CD4-positive, alpha-beta T cell (primary cell): ENCODE data around the gene TEPSIN. TPM values are rescaled to one million over a fixed set of nuclear protein-coding genes. Genes with fewer than 3 reads are reported as not detected.

Source experiments
- ATAC-seq: fragments of 200-7000 bp; cut with Tn5 transposase; one replicate; pipeline ENCODE4 v1.10.0; 2022; ENCODE audit warnings: mild to moderate bottlenecking; ENCODE audit not compliant: poor library complexity
- CTCF ChIA-PET: fragments of 350-600 bp; sonication (Branson Sonifier 250); formaldehyde crosslinking; loops from one replicate; lab custom pipeline; 2021; ENCODE audit warnings: antibody characterized with exemption, inconsistent platforms; lab: Charles Lee
- POLR2A ChIA-PET: fragments of 350-600 bp; sonication (Branson Sonifier 250); formaldehyde crosslinking; loops from one replicate; lab custom pipeline; 2021; ENCODE audit warnings: antibody characterized with exemption, inconsistent platforms; lab: Charles Lee
- DNase-seq, 14 experiments: peaks; one replicate each; pipeline ENCODE4 v3.0.0-alpha.2; 2013 to 2020; ENCODE audit warnings: mixed read lengths in 2 of 14
- H3K27ac ChIP-seq, 2 donors: one replicate each; pipeline versions ENCODE4 v1.5.1 to v1.7.0; 2013; ENCODE audit warnings: low read length in 2 of 2, low read depth in 1 of 2, mild to moderate bottlenecking in 1 of 2
- H3K27me3 ChIP-seq, 2 experiments: 1 replicate in 1 of 2; 2 replicates in 1 of 2; pipeline versions ENCODE4 v1.6.1 to v1.7.0; 2013; ENCODE audit warnings: low read length in 2 of 2, control low read depth in 1 of 2, mild to moderate bottlenecking in 1 of 2, moderate library complexity in 1 of 2; ENCODE audit not compliant: insufficient read depth in 2 of 2, control insufficient read depth in 1 of 2
- H3K36me3 ChIP-seq: one replicate; pipeline ENCODE4 v1.6.1; 2013; ENCODE audit warnings: low read length, control low read depth; ENCODE audit not compliant: insufficient read depth
- H3K4me1 ChIP-seq: one replicate; pipeline ENCODE4 v1.6.1; 2013; ENCODE audit warnings: low read length, control low read depth; ENCODE audit not compliant: insufficient read depth
- H3K4me3 ChIP-seq: one replicate; pipeline ENCODE4 v1.5.1; 2013; ENCODE audit warnings: mild to moderate bottlenecking, low read length, moderate library complexity
- H3K9me3 ChIP-seq, 2 experiments: 1 replicate in 1 of 2; 2 replicates in 1 of 2; pipeline versions ENCODE4 v1.6.1 to v1.7.0; 2013; ENCODE audit warnings: low read length in 2 of 2, mild to moderate bottlenecking in 2 of 2, control low read depth in 1 of 2, moderate library complexity in 1 of 2; ENCODE audit not compliant: control insufficient read depth in 1 of 2, insufficient read depth in 1 of 2
- H3K27ac Mint-ChIP-seq: one replicate; pipeline ENCODE4 v1.8.0; 2020; ENCODE audit warnings: mixed read lengths
- H3K27me3 Mint-ChIP-seq: one replicate; pipeline ENCODE4 v1.8.0; 2021; ENCODE audit warnings: mixed read lengths
- H3K36me3 Mint-ChIP-seq: one replicate; pipeline ENCODE4 v1.8.0; 2021; ENCODE audit warnings: low read depth, mixed read lengths
- H3K4me1 Mint-ChIP-seq: one replicate; pipeline ENCODE4 v1.8.0; 2021; ENCODE audit warnings: low read depth, mixed read lengths
- H3K4me3 Mint-ChIP-seq: one replicate; pipeline ENCODE4 v1.8.0; 2020; ENCODE audit warnings: mild to moderate bottlenecking, mixed read lengths
- H3K9me3 Mint-ChIP-seq: one replicate; pipeline ENCODE4 v1.8.0; 2020; ENCODE audit warnings: mixed read lengths
- intact Hi-C, 2 experiments: fragments of 100-400 bp; cut with DNase I in 1 of 2; cut with micrococcal nuclease in 1 of 2; formaldehyde crosslinking; loops; one replicate each; pipeline versions ENCODE4 v1.15.1 to v1.9.0; 2023 to 2025; cut with DNase I, micrococcal nuclease
- total RNA-seq, 174 experiments: library from RNA in 2 of 174; stranded (reverse) in 2 of 174; gene quantifications; one replicate each; pipeline ENCODE4 v1.2.3 and lab custom pipeline; 2021 to 2026
- TF ChIP-seq, protein P1 (sequence below): fragments of 200-600 bp; IDR thresholded peaks from one replicate; pipeline ENCODE4 v1.8.0; 2022; ENCODE audit warnings: antibody characterized with exemption, mild to moderate bottlenecking

The TEPSIN gene
- total RNA-seq, 2 experiments from 2014 or later: 68.2 to 74.4 TPM

DNA sequence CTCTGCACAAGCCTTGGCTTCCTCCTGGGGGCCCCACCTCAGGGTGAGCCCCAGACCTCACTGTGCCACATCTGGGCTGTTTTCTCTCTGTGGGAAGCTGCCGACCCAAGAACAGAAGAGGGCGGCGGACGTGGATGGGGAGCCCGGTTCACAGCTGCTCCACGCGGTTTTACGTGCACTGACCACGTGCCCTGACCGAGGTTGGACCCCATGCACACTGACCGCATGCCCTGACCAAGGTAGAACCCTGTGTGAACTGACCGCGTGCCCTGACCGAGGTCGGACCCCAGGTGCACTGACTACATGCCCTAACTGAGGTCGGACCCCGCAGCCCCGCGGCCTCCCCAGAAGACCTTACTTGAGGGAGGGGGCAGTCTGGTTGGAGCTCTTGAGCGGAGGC, 35.7 kb downstream of the TEPSIN start:
- H3K4me1 ChIP-seq: no peaks in the 10 kb centered on the region
- intact Hi-C loops: no loop called here
- POLR2A ChIA-PET: no interaction called here
- CTCF ChIA-PET: no interaction called here
- H3K36me3 ChIP-seq: peaks cover 2% of the 10 kb centered on the region
- no peaks in the 10 kb centered on the region for H3K9me3 Mint-ChIP-seq
- no peaks in the 10 kb centered on the region for H3K36me3 Mint-ChIP-seq
- no peak for ATAC-seq
- no peak overlapping the region for H3K4me3 Mint-ChIP-seq
- H3K27me3 Mint-ChIP-seq: no peaks in the 10 kb centered on the region
- no peak for DNase-seq
- H3K9me3 ChIP-seq: no peaks in the 10 kb centered on the region
- no peaks in the 10 kb centered on the region for H3K27me3 ChIP-seq
- no peak overlapping the region for H3K27ac ChIP-seq
- no peak overlapping the region for H3K27ac Mint-ChIP-seq
- no peaks in the 10 kb centered on the region for H3K4me1 Mint-ChIP-seq
- H3K4me3 ChIP-seq: no peak overlapping the region
- TF ChIP-seq, protein P1, sequence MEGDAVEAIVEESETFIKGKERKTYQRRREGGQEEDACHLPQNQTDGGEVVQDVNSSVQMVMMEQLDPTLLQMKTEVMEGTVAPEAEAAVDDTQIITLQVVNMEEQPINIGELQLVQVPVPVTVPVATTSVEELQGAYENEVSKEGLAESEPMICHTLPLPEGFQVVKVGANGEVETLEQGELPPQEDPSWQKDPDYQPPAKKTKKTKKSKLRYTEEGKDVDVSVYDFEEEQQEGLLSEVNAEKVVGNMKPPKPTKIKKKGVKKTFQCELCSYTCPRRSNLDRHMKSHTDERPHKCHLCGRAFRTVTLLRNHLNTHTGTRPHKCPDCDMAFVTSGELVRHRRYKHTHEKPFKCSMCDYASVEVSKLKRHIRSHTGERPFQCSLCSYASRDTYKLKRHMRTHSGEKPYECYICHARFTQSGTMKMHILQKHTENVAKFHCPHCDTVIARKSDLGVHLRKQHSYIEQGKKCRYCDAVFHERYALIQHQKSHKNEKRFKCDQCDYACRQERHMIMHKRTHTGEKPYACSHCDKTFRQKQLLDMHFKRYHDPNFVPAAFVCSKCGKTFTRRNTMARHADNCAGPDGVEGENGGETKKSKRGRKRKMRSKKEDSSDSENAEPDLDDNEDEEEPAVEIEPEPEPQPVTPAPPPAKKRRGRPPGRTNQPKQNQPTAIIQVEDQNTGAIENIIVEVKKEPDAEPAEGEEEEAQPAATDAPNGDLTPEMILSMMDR: no peak

DNA sequence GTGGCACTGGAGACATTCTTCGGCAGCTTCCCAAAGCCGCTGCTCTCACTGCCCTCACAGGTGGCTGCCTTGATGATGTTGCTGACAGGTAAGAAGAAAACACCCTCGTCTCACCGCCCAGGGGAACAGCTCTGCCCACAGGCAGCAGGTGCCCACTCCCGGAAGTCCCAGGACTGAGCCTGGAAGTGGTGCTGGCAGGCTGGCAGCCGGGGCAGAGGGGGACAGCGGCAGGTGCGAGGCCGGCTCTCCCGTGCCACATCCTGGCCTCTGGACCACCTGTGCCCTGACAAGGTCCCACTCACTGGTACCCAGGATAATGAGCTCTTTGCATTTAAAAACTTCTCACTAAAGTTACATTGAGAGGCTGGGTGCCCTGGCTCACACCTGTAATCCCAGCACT, 36.5 kb downstream of the TEPSIN start:
- POLR2A ChIA-PET: no interaction called here
- no peak for ATAC-seq
- no peak overlapping the region for H3K4me3 ChIP-seq
- no peaks in the 10 kb centered on the region for H3K27me3 ChIP-seq
- Mint-ChIP-seq H3K4me1 (no peaks in the 10 kb centered on the region), H3K27me3 (no peaks in the 10 kb centered on the region), H3K27ac (no peak overlapping the region), H3K36me3 (no peaks in the 10 kb centered on the region), H3K9me3 (no peaks in the 10 kb centered on the region), H3K4me3 (no peak overlapping the region)
- no peaks in the 10 kb centered on the region for H3K9me3 ChIP-seq
- DNase-seq: no peak
- intact Hi-C loops: no loop called here
- H3K4me1 ChIP-seq: no peaks in the 10 kb centered on the region
- peaks cover 2% of the 10 kb centered on the region for H3K36me3 ChIP-seq
- TF ChIP-seq, protein P1: no peak
- H3K27ac ChIP-seq: no peak overlapping the region
- CTCF ChIA-PET: no interaction called here

DNA sequence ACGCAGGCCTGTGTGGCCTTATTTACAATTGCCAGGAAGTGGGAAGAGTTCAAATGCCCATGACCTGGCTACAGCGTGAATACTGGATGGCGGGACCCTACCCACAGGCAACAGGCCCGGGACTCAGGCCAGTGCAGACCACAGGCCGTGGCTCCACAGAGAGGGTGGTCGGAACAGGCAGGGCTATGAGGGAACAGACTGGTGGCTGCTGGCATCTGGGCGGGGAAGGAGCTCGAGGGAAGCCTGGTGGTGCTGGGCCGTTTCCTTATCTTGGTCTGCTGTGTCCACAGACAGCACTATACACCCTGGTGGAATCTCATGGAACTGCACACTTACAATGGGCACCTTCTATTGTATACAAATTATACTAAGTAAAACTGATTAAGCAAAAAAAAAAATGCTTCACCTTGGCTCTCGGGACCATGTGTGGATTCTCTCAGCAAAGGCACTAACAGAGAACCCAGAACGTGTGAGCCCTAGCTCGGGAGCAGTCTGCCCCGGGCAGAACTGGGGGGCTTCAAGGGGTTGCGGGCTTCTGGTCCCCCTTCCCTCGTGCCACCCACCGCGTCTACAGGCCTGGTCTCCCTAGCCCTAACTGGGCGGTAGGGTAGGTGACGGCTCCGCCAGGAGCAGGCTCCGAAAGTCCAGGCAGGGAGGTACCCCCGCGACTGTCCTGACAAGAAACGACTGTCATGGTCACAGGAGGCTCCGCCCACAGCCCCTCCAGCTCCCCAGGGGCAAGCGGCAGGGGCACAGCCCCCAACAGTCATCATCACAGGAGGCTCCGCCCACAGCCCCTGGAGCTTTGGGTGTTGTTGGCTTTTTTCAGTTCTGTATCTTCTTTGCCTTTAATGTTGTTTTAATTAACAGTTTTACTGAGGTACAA, 37.9 kb downstream of the TEPSIN start:
- H3K9me3 ChIP-seq: no peaks in the 10 kb centered on the region
- peaks cover 2% of the 10 kb centered on the region for H3K36me3 ChIP-seq
- no peak overlapping the region for H3K4me3 Mint-ChIP-seq
- peak; percentile 58 for ATAC-seq
- CTCF ChIA-PET: no interaction called here
- DNase-seq: peak in 3 of 14 experiments; percentile 21 to 56 (median 55)
- intact Hi-C loops: no loop called here
- H3K4me3 ChIP-seq: no peak overlapping the region
- no peaks in the 10 kb centered on the region for H3K36me3 Mint-ChIP-seq
- TF ChIP-seq, protein P1: no peak
- POLR2A ChIA-PET: no interaction called here
- no peak overlapping the region for H3K27ac Mint-ChIP-seq
- H3K4me1 ChIP-seq: no peaks in the 10 kb centered on the region
- H3K27me3 Mint-ChIP-seq: no peaks in the 10 kb centered on the region
- H3K27me3 ChIP-seq: no peaks in the 10 kb centered on the region
- H3K9me3 Mint-ChIP-seq: no peaks in the 10 kb centered on the region
- no peaks in the 10 kb centered on the region for H3K4me1 Mint-ChIP-seq
- H3K27ac ChIP-seq: no peak overlapping the region
